Measurements from ENCODE around the gene PPFIBP2. TPM values are rescaled to one million over a fixed set of nuclear protein-coding genes. Genes with fewer than 3 reads are reported as not detected.

Gene PPFIBP2
- total RNA-seq, 2 experiments from 2014 or later = 102 to 182 TPM

GRCh38 chr11:7638710-7639642 is 125.2 kb downstream of the PPFIBP2 start:
- Histone ChIP-seq H3K27ac (ENCODE audit: low read depth, low read length, poor library complexity, severe bottlenecking) (peak overlapping the region; percentile 33), H3K4me1 (ENCODE audit: insufficient read depth, low read length, poor library complexity, severe bottlenecking) (peaks cover 23% of the 10 kb centered on the region), H3K9me2 (ENCODE audit: insufficient read depth, low read length) (no peaks in the 10 kb centered on the region), H3K9me3 (ENCODE audit: low read length) (no peaks in the 10 kb centered on the region), H3K36me3 (ENCODE audit: insufficient read depth, low read length) (peaks cover 99% of the 10 kb centered on the region), H4K20me1 (ENCODE audit: insufficient read depth, low read length) (no peaks in the 10 kb centered on the region), H3K79me2 (ENCODE audit: insufficient read depth, low read depth, low read length) (no peaks in the 10 kb centered on the region), H2AFZ (ENCODE audit: low read length) (no peak overlapping the region), H3K4me2 (ENCODE audit: low read length) (peak overlapping the region; percentile 36), H3K4me3 (ENCODE audit: low read depth, low read length, poor library complexity, severe bottlenecking) (no peak overlapping the region)
- CTCF ChIA-PET (ENCODE audit: unreplicated experiment) = interaction anchor here (0.6 kb wide), 1 partner anchor 126 kb away, joined by 3 read pairs; no protein-coding TSS in a partner anchor
- POLR2A ChIA-PET = interaction anchor here (0.6 to 1.2 kb wide), 4 partner anchors 10 to 129 kb away, joined by 3 to 5 read pairs (median 3); no protein-coding TSS in a partner anchor
- BruUV-seq (replicated peaks) = no TSS peak
- DNase-seq (ENCODE audit: low spot score) = peak; percentile 40
- intact Hi-C loops (cut with micrococcal nuclease; ENCODE audit: unreplicated experiment) = no loop called here
- TF ChIP-seq EZH2phosphoT487 (IDR thresholded peaks at IDR 0.05; ENCODE audit: borderline replicate concordance, low read depth, low read length) (no peak), CTCF (conservative IDR thresholded peaks at IDR 0.05; ENCODE audit: low read length) (no peak)

- Histone ChIP-seq H3K36me3 (ENCODE audit: insufficient read depth, low read length) (peaks cover 99% of the 10 kb centered on the region), H3K9me3 (ENCODE audit: low read length) (no peaks in the 10 kb centered on the region), H4K20me1 (ENCODE audit: insufficient read depth, low read length) (no peaks in the 10 kb centered on the region), H3K27ac (ENCODE audit: low read depth, low read length, poor library complexity, severe bottlenecking) (peak overlapping the region; percentile 33), H3K4me1 (ENCODE audit: insufficient read depth, low read length, poor library complexity, severe bottlenecking) (peaks cover 23% of the 10 kb centered on the region), H3K79me2 (ENCODE audit: insufficient read depth, low read depth, low read length) (no peaks in the 10 kb centered on the region), H3K9me2 (ENCODE audit: insufficient read depth, low read length) (no peaks in the 10 kb centered on the region), H3K4me2 (ENCODE audit: low read length) (no peak overlapping the region), H3K4me3 (ENCODE audit: low read depth, low read length, poor library complexity, severe bottlenecking) (no peak overlapping the region), H2AFZ (ENCODE audit: low read length) (no peak overlapping the region)
- intact Hi-C loops (cut with micrococcal nuclease; ENCODE audit: unreplicated experiment) = no loop called here
- no peak for DNase-seq (ENCODE audit: low spot score)
- TF ChIP-seq CTCF (conservative IDR thresholded peaks at IDR 0.05; ENCODE audit: low read length) = no peak
- TF ChIP-seq EZH2phosphoT487 (IDR thresholded peaks at IDR 0.05; ENCODE audit: borderline replicate concordance, low read depth, low read length) = no peak
- POLR2A ChIA-PET = interaction anchor here (1.2 kb wide), 2 partner anchors 9 to 130 kb away, joined by 3 read pairs; no protein-coding TSS in a partner anchor
- no TSS peak for BruUV-seq (replicated peaks)
- CTCF ChIA-PET (ENCODE audit: unreplicated experiment) = interaction anchor here (0.6 kb wide), 1 partner anchor 127 kb away, joined by 3 read pairs; no protein-coding TSS in a partner anchor
These were observed 125.8 kb downstream of the PPFIBP2 start for GRCh38 chr11:7639643-7640025.
